GM21737 (cell line): Measurements from ENCODE around the gene RNF126.
"Not testable (repeated sequence)": the region's sequence is repeated elsewhere in the genome, so short reads cannot be mapped to it uniquely, and the experiment has no call there.

Experiments
- ATAC-seq: cut with Tn5 transposase; IDR thresholded peaks from one replicate; pipeline ENCODE4 v1.9.1; 2021; ENCODE audit warnings: mild to moderate bottlenecking, moderate library complexity; ENCODE audit not compliant: unreplicated experiment

Gene RNF126

GRCh38 chr19:616062-616700, 46.8 kb downstream of the RNF126 start:
- no peak for ATAC-seq

GRCh38 chr19:615619-616018, 47.4 kb downstream of the RNF126 start:
- ATAC-seq = no peak

DNA sequence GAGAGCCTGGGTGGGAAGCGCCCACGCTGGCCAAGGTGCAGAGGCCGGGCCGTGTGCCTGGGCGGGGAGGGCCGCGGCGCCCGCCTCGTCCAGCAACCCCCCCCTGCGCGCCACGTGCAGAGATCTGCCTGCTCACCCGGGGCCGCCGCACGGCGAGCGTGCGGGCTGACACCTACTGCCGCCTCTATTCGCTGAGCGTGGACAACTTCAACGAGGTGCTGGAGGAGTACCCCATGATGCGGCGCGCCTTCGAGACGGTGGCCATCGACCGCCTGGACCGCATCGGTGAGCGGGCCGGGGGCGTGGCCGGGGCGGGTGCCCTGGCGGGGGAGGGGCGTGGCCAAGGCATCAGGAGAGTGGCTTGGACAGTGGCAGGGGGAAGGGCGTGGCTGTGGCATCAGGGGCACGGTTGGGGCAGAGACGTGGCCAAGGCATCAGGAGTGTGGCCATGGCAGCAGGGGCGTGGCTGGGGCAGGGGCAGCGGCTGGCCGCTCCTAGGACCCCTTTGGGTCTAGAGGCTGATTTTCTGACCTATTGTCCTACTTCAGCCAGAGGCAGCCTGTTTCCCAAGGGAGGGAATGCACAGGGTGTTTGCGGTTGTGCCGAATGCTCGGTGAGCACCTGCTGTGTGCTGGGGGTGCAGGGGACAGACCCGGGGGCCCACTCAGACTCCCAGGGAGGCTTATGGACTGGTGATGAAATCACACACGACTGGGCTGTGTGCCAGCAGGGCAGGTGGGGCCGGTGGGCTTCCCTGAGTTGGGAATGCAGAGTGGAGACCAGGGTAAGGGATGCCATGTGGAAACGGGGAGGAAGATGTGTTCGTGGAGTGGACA, 49.1 kb downstream of the RNF126 start:
- no peak for ATAC-seq

- no peak for ATAC-seq
Measured at GRCh38 chr19:612941-613340, 50.1 kb downstream of the RNF126 start.

DNA sequence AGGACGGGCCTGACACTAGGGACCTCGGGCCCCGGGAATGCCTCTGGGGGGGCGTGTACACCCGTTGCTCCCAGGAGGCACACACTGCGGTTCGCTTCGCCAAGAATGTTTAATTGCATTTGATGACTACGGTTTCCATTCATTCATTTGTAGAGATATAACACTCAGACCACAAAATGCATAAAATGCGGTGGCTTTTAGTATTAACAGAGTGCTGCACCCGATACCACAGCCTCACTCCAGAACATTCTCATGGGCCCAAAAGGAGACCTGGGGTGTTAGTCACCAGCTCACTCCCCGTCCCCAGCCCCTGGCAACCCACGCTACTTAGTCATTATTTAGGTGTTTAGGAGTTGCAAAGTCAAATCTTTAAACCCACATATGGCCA, 51.5 kb downstream of the RNF126 start:
- ATAC-seq = no peak

DNA sequence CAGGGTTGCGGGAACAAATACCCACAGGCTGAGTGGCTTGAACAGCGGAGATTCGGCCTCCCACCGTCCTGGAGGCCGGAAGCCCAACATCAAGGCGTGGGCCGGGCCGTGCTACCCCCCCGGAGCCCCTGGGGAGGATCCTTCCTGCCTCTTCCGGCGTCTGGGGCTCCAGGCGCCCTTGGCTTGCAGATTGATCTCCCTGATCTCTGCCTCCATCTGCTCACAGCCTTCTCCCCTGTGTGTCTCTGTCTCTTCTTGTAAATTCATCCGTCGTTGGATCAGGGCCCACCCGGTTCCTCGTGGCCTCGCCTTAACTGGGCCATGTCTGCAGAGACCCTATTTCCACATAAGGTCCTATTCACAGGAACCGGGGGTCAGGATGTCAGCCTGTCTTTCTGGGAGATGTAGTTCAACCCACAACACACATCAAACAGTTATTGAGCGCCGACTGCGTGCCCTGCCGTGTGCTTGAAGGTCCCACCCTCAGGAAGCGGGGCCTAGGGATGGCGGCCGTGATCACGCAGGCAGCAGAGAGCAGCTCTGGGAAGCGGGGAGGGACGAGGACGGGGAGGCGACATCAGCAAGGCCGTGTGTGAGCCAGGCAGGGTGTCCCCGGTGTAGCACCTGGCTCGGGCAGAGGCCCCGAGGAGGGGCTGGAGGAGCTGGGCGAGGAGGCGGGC, 52.1 kb downstream of the RNF126 start:
- ATAC-seq = no peak

GRCh38 chr19:610071-610800, 52.8 kb downstream of the RNF126 start:
- no peak for ATAC-seq

- ATAC-seq = no peak
Measured at GRCh38 chr19:609004-609346, 54.0 kb downstream of the RNF126 start.

- no peak for ATAC-seq
Measured at GRCh38 chr19:608155-609003, 54.6 kb downstream of the RNF126 start.

DNA sequence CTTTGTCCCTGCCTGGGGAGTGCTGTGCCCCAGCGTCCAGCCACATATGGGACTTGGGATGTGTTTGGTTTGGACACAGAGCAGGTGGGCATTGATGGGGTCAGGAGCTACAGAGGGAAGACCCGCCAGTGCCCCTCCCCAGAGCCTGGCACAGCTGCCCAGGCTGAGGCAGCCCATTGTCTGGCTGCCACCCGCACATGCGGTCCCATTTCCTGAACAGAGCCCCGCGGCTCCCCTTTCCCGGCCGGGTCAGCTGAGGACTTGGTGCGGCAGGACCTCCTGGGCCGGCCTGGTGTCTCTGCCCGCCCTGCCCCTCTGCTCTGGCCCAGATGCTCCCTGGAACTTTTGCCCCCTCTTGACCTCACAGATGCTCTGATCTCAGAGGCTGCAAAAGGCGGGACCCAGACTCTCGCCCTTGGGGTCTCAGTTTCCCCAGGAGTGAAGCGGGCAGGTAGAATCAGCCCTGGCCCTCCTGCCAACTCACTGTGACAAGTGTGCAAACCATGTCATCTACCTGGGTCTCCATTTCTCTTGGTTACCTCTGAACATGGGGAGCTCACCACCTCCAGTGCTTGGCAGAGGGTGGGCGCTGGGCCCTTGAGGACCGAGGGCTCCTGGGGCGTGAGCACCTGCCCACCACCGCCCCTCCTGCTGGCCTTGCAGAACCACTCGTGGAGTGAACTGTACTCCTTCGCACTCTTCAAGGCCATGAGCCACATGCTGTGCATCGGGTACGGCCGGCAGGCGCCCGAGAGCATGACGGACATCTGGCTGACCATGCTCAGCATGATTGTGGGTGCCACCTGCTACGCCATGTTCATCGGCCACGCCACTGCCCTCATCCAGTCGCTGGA, 55.5 kb downstream of the RNF126 start:
- no peak for ATAC-seq

- not testable (repeated sequence) for ATAC-seq
Measured at GRCh38 chr19:605061-605971, 57.7 kb downstream of the RNF126 start.

DNA sequence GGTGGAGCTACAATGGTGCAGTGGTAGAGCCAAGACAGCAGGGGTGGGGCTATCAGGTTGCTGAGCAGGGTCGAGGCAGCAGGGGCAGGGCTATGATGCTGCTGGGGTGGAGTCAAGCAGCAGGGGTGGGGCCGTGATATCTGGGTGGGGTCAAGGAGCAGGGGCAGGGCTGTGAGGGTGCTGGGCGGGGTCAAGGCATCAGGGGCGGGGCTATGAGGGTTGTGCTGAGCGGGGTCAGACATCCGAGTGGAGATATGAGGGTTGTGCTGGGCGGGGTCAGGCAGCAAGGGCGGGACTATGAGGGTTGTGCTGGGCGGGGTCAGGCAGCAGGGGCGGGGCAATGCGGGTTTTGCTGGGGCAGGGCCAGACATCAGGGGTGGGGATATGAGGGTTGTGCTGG, 58.7 kb downstream of the RNF126 start:
- no peak for ATAC-seq

GRCh38 chr19:603779-604178, 59.2 kb downstream of the RNF126 start:
- ATAC-seq = not testable (repeated sequence)

- ATAC-seq = not testable (repeated sequence)
Measured at GRCh38 chr19:603302-603639, 59.7 kb downstream of the RNF126 start.

DNA sequence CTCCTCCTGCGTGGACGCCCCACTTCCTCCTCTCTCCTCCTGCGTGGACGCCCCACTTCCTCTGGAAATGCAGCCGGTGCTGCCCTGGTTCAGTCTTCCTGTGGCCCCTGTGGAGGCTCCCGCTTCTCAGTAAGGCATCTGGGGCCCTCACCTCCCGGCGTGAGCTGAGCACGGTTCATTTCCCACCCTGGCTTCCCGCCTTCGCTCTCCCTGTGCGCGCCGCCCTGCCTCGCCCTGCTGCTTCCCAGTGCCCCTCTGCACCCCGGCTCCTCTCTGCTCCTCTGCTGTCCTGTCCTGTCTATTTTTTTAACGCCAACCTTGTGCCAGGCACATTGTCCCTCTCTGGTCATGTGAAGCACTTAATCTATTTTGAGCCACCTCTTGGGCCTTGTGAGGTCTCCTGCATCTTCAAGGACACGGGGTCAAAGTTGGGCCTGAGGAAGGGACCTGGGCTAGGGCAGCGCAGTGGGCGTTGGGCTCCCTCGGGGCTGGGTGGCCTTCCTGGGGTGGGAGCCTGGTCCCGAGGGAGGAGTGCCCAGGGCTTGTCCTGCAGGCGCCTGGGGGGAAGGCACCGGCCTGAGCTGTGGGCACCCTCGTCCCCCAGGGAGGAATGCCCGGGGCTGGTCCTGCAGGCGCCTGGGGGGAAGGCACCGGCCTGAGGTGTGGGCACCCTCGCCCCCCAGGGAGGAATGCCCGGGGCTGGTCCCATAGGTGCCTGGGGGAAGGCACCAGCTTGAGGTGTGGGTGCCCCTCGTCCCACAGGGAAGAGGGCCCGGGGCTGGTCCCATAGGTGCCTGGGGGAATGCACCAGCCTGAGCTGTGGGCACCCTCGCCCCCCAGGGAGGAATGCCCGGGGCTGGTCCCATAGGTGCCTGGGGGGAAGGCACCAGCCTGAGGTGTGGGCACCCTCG, 60.4 kb downstream of the RNF126 start:
- no peak for ATAC-seq

GRCh38 chr19:601790-602189, 61.2 kb downstream of the RNF126 start:
- ATAC-seq = no peak

- no peak for ATAC-seq
Measured at GRCh38 chr19:601310-601709, 61.7 kb downstream of the RNF126 start.
